Measurements from ENCODE around the gene ISOC2. TPM values are rescaled to one million over a fixed set of nuclear protein-coding genes. Genes with fewer than 3 reads are reported as not detected.

Gene ISOC2
- 54.6 and 60.8 TPM in 2 replicates for total RNA-seq (2014; rRNA removed; shearing (Covaris generic))

GRCh38 chr19:55461259-55461973 lies at the start of gene ISOC2:
Gene ISOC2, minus strand, starts transcription at chr19:55461642. Its CDS starts 5,156 bp downstream, at chr19:55456486.

GRCh38 chr19:55487924-55488687 lies 26.7 kb upstream of the ISOC2 start, which contains the start of gene SSC5D:
Gene SSC5D, plus strand, starts transcription at chr19:55488436. Its CDS starts 154 bp downstream, at chr19:55488590.

GRCh38 chr19:55484593-55485438 lies 23.4 kb upstream of the ISOC2 start, which contains the start of gene NAT14:
Gene NAT14, plus strand, starts transcription at chr19:55485188. Its CDS starts 521 bp downstream, at chr19:55485709.

GRCh38 chr19:55476100-55476775 lies 14.8 kb upstream of the ISOC2 start, which contains the start of gene ZNF628:
Gene ZNF628, plus strand, starts transcription at chr19:55476617. Its CDS starts 3,294 bp downstream, at chr19:55479911.

GRCh38 chr19:55464662-55465054 lies 3.2 kb upstream of the ISOC2 start, which contains the start of gene C19orf85:
Gene C19orf85, minus strand, starts transcription at chr19:55464751. Its CDS starts 197 bp downstream, at chr19:55464554.

GRCh38 chr19:55443045-55443823 lies 18.2 kb downstream of the ISOC2 start, which contains the start of gene SHISA7:
Gene SHISA7, minus strand, starts transcription at chr19:55443300. Its CDS starts 437 bp downstream, at chr19:55442863.

GRCh38 chr19:55407550-55407799 lies 54.0 kb downstream of the ISOC2 start, which contains the start of gene UBE2S:
Gene UBE2S, minus strand, starts transcription at chr19:55407788. Its CDS starts 199 bp downstream, at chr19:55407589.

Other genes starting within 250 kb of the ISOC2 start
- gene TMEM86B, start 232.9 kb downstream of the ISOC2 start, total RNA-seq (2014; rRNA removed; shearing (Covaris generic)): 0.90 and 3.1 TPM in 2 replicates
- 63.9 and 64.2 TPM in 2 replicates for gene PPP6R1, start 202.6 kb downstream of the ISOC2 start, total RNA-seq (2014; rRNA removed; shearing (Covaris generic))
- gene HSPBP1, start 181.5 kb downstream of the ISOC2 start, total RNA-seq (2014; rRNA removed; shearing (Covaris generic)): 83.0 and 94.4 TPM in 2 replicates
- 24.6 and 33.9 TPM in 2 replicates for gene BRSK1, start 177.6 kb downstream of the ISOC2 start, total RNA-seq (2014; rRNA removed; shearing (Covaris generic))
- gene TMEM150B, start 136.3 kb downstream of the ISOC2 start, total RNA-seq (2014; rRNA removed; shearing (Covaris generic)): not detected in 2 replicates
- 16.7 and 17.0 TPM in 2 replicates for gene KMT5C, start 121.8 kb downstream of the ISOC2 start, total RNA-seq (2014; rRNA removed; shearing (Covaris generic))
- gene COX6B2, start 106.9 kb downstream of the ISOC2 start, total RNA-seq (2014; rRNA removed; shearing (Covaris generic)): 0.08 and 0.26 TPM in 2 replicates
- gene GARIN5B, start 98.4 kb downstream of the ISOC2 start, total RNA-seq (2014; rRNA removed; shearing (Covaris generic)): not detected in 2 replicates
- gene IL11, start 91.2 kb downstream of the ISOC2 start, total RNA-seq (2014; rRNA removed; shearing (Covaris generic)): 27.0 and 27.7 TPM in 2 replicates
- gene TMEM190, start 84.8 kb downstream of the ISOC2 start, total RNA-seq (2014; rRNA removed; shearing (Covaris generic)): 0.45 and 1.4 TPM in 2 replicates
- 1.1 and 1.6 TPM in 2 replicates for gene TMEM238, start 77.3 kb downstream of the ISOC2 start, total RNA-seq (2014; rRNA removed; shearing (Covaris generic))
- gene RPL28, start 75.7 kb downstream of the ISOC2 start, total RNA-seq (2014; rRNA removed; shearing (Covaris generic)): 710 and 881 TPM in 2 replicates
- gene UBE2S, start 53.9 kb downstream of the ISOC2 start, total RNA-seq (2014; rRNA removed; shearing (Covaris generic)): 1,207 and 1,551 TPM in 2 replicates
- gene SHISA7, start 18.3 kb downstream of the ISOC2 start, total RNA-seq (2014; rRNA removed; shearing (Covaris generic)): 0.03 TPM in 1 of 2 replicates, not detected in the other
- gene C19orf85, start 3.1 kb upstream of the ISOC2 start, total RNA-seq (2014; rRNA removed; shearing (Covaris generic)): not detected in 2 replicates
- gene ZNF628, start 15.0 kb upstream of the ISOC2 start, total RNA-seq (2014; rRNA removed; shearing (Covaris generic)): 6.7 and 6.9 TPM in 2 replicates
- gene NAT14, start 23.5 kb upstream of the ISOC2 start, total RNA-seq (2014; rRNA removed; shearing (Covaris generic)): 39.9 and 45.6 TPM in 2 replicates
- gene SSC5D, start 26.8 kb upstream of the ISOC2 start, total RNA-seq (2014; rRNA removed; shearing (Covaris generic)): 0.53 and 0.93 TPM in 2 replicates
- not detected in 2 replicates for gene SBK2, start 75.5 kb upstream of the ISOC2 start, total RNA-seq (2014; rRNA removed; shearing (Covaris generic))
- 0.11 TPM in 1 of 2 replicates, not detected in the other for gene SBK3, start 83.9 kb upstream of the ISOC2 start, total RNA-seq (2014; rRNA removed; shearing (Covaris generic))
- 5.2 and 5.4 TPM in 2 replicates for gene ZNF579, start 119.2 kb upstream of the ISOC2 start, total RNA-seq (2014; rRNA removed; shearing (Covaris generic))
- gene FIZ1, start 137.9 kb upstream of the ISOC2 start, total RNA-seq (2014; rRNA removed; shearing (Covaris generic)): 9.3 and 10.3 TPM in 2 replicates
- gene ZNF524, start 138.6 kb upstream of the ISOC2 start, total RNA-seq (2014; rRNA removed; shearing (Covaris generic)): 8.6 and 12.3 TPM in 2 replicates
- 2.7 and 3.7 TPM in 2 replicates for gene ZNF865, start 144.0 kb upstream of the ISOC2 start, total RNA-seq (2014; rRNA removed; shearing (Covaris generic))
- gene ZNF784, start 162.9 kb upstream of the ISOC2 start, total RNA-seq (2014; rRNA removed; shearing (Covaris generic)): 5.2 and 6.1 TPM in 2 replicates
- gene ZNF580, start 179.4 kb upstream of the ISOC2 start, total RNA-seq (2014; rRNA removed; shearing (Covaris generic)): 15.3 and 22.6 TPM in 2 replicates
- 28.6 and 29.3 TPM in 2 replicates for gene ZNF581, start 182.0 kb upstream of the ISOC2 start, total RNA-seq (2014; rRNA removed; shearing (Covaris generic))
- gene CCDC106, start 186.6 kb upstream of the ISOC2 start, total RNA-seq (2014; rRNA removed; shearing (Covaris generic)): 26.5 and 33.1 TPM in 2 replicates
- gene U2AF2, start 193.4 kb upstream of the ISOC2 start, total RNA-seq (2014; rRNA removed; shearing (Covaris generic)): 291 and 325 TPM in 2 replicates
- gene EPN1, start 213.6 kb upstream of the ISOC2 start, total RNA-seq (2014; rRNA removed; shearing (Covaris generic)): 79.8 and 91.3 TPM in 2 replicates

All from A375 (cell line).